Endothelial cell of hepatic sinusoid (primary cell): ENCODE data around the gene MTIF2.
"Not testable (repeated sequence)": the region's sequence is repeated elsewhere in the genome, so short reads cannot be mapped to it uniquely, and the experiment has no call there.

Experiments used
- in situ Hi-C: cut with HindIII; loops from 2 replicates; pipeline ENCODE4 v1.10.0; 2017; ENCODE audit warnings: low sequenced_read_pairs

Gene MTIF2, protein sequence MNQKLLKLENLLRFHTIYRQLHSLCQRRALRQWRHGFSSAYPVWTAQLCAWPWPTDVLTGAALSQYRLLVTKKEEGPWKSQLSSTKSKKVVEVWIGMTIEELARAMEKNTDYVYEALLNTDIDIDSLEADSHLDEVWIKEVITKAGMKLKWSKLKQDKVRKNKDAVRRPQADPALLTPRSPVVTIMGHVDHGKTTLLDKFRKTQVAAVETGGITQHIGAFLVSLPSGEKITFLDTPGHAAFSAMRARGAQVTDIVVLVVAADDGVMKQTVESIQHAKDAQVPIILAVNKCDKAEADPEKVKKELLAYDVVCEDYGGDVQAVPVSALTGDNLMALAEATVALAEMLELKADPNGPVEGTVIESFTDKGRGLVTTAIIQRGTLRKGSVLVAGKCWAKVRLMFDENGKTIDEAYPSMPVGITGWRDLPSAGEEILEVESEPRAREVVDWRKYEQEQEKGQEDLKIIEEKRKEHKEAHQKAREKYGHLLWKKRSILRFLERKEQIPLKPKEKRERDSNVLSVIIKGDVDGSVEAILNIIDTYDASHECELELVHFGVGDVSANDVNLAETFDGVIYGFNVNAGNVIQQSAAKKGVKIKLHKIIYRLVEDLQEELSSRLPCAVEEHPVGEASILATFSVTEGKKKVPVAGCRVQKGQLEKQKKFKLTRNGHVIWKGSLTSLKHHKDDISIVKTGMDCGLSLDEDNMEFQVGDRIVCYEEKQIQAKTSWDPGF

DNA sequence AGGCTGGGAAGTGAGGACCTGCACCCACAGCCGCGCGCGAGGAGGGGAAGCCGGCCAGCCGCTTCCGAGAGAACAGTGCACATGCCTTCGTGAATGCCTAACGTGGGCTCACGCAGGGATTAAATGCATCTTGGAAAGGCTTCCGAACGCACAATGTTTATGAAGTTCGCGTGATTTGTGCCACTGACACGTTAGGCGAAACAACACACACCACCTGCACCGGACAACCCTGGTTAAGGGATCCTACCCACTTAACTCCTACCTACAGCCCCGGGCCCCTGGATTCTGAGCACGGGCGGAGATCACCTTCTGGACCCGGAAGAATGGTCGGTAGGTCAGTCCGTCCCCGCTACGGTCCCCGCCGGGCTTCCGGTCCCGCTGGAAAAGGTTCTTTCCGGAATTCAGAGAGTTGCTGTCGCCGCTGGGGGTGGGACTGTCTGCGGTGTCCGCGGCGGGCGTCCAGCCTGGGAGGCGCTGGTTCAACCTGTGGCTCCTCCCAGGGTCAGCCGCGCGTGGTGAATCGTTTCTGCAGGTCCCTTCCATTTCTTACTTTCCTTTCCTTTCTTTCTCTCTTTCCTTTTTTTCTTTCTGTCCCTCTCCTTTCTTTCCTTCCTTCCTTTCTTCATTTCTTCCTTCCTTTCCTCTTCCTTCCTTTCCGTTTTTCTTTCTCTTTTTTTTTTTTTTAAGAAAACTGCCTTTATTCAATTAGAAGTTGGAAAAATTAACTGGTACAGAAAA lies at the start of gene MTIF2:
MTIF2 (minus strand) TSS at position 325 of the 738 bp plus-strand sequence. CDS start 5,373 bp downstream, outside the sequence.
- in situ Hi-C loops: no loop called here

GRCh38 chr2:55314985-55315384 lies 46.0 kb upstream of the MTIF2 start:
- in situ Hi-C loops: no loop called here

DNA sequence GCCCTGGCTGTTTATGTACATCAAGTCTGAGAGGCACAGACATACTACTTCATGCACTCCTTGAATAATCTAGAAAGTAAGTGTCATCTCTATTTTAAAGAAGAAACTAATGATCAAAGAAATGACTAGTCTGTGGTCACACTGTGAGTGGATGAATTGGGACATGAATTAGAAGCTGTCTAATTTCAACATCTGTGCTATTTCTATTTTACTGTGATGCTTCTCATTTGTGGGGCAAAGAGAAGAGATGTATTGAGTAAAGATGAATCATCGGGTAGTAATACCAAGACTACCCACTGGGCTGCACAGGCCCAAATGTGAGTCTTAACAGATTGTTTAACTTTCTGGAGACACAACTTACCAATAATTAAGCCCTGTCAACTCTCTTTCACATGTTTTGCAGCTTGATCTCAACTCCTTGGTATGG lies 42.4 kb upstream of the MTIF2 start:
- in situ Hi-C loops: no loop called here

- in situ Hi-C loops: no loop called here
Measured at GRCh38 chr2:55309446-55309845, 40.4 kb upstream of the MTIF2 start.

GRCh38 chr2:55302241-55302640 lies 33.2 kb upstream of the MTIF2 start:
- in situ Hi-C loops: no loop called here

DNA sequence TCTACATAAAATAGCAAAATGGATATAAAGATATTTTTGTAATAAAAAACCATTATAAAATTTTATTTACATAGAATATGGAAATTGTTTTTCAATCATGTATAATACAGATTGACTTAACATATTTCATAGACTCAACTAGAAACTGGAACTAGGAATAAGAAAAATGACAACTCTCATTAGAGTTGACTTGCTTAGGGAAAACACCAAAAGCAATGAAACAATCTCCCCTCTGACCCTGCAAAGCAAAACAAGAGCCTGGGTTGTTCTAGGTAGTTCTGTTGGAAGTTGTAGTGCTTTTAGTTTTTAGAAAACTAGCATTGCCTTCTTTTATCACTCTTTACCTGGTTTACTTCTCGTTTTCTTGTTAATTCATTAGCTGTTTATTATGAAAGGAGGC lies 32.2 kb upstream of the MTIF2 start:
- in situ Hi-C loops: no loop called here

GRCh38 chr2:55296393-55296792 lies 27.4 kb upstream of the MTIF2 start:
- in situ Hi-C loops: no loop called here

- in situ Hi-C loops: no loop called here
Measured at GRCh38 chr2:55283083-55283482, 14.1 kb upstream of the MTIF2 start.

GRCh38 chr2:55282110-55282917 lies 13.3 kb upstream of the MTIF2 start:
- in situ Hi-C loops: no loop called here

DNA sequence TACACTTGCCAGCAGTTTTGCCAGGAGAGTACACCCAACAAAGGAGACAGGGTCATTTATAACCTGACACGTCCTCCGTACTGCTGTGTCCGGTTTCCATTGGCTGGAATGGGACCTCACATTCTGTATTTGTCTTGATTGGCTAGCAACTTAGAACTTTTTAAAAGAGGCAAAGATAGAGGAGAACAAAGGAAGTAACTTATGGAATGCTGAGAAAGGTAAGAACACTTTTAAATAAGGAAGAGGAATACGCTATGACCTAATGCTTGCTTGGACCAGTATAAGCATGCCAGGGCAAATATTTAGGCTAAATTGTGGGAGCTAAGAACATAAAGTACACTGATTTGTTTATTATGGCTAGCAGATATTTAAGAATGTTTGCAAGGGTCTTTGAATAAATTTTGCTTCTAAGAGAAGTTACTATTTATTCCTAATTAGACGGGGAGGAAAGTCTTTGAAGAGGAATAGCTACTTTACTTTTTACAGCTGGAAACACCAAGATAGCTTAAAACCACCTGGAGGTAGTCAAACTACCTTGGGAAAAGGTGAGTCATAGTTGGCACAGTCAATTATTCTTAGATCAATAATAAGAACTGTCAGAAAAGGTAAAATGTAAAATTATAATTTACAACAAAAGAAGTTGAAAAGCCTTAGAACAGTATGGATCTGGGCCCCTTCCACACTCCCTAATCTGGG lies 12.0 kb upstream of the MTIF2 start:
- in situ Hi-C loops: not testable (repeated sequence)

DNA sequence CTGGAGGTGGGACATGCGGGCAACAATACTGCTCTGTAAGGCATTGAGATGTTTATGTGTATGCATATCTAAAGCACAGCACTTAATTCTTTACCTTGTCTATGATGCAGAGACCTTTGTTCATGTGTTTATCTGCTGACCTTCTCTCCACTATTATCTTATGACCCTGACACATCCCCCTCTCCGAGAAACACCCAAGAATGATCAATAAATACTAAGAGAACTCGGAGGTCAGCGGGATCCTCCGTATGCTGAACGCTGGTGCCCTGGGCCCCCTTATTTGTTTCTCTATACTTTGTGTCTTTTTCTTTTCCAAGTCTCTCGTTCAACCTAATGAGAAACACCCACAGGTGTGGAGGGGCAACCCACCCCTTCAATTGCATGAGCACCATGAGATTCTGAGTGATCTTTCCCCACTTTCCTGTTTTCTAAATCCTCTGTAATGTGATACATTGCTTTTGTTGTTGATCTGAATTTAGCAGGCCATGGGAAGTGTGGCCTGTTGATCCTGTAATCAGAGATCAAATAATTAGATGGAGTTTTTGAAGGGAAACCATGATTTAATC lies 10.9 kb upstream of the MTIF2 start:
- in situ Hi-C loops: not testable (repeated sequence)

DNA sequence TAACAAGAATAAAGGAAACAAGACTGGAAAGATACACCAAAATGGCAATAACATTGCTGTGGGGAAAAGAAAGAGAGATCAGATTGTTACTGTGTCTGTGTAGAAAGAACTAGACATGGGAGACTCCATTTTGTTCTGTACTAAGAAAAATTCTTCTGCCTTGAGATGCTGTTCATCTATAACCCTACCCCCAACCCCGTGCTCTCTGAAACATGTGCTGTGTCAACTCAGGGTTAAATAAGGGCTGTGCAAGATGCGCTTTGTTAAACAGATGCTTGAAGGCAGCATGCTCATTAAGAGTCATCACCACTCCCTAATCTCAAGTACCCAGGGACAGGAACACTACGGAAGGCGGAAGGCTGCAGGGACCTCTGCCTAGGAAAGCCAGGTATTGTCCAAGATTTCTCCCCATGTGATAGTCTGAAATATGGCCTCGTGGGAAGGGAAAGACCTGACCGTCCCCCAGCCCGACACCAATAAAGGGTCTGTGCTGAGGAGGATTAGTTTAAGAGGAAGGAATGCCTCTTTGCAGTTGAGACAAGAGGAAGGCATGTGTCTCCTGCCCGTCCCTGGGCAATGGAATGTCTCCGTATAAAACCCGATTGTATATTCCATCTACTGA lies 10.3 kb upstream of the MTIF2 start:
- in situ Hi-C loops: not testable (repeated sequence)

GRCh38 chr2:55277310-55277709 lies 8.3 kb upstream of the MTIF2 start:
- in situ Hi-C loops: no loop called here

GRCh38 chr2:55274346-55274745 lies 5.3 kb upstream of the MTIF2 start:
- in situ Hi-C loops: not testable (repeated sequence)

- in situ Hi-C loops: no loop called here
Measured at GRCh38 chr2:55269645-55269990, 587 bp upstream of the MTIF2 start.

GRCh38 chr2:55268288-55268906 lies 634 bp downstream of the MTIF2 start:
- in situ Hi-C loops: no loop called here

DNA sequence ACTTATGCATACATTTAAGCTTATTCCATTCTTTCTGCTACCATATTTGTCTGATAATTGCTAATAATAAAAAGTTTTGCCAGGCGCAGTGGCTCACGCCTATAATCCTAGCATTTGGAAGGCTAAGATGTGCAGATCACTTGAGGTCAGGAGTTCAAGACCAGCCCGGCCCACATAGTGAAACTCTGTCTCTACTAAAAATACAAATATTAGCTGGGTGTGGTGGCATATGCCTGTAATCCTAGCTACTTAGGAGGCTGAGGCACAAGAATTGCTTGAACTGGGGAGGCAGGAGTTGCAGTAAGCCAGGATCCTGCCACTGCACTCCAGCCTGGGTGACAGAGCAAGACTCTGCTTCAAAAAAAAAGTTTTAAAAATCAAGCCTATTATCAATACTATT lies 9.4 kb downstream of the MTIF2 start:
- in situ Hi-C loops: not testable (repeated sequence)

- in situ Hi-C loops: no loop called here
Measured at GRCh38 chr2:55252832-55253231, 16.2 kb downstream of the MTIF2 start.

- in situ Hi-C loops: no loop called here
Measured at GRCh38 chr2:55247025-55247424, 22.0 kb downstream of the MTIF2 start.
